Subcutaneous abdominal adipose tissue (tissue), 5 donors: ENCODE results near the gene STON2.
"Not testable (repeated sequence)": the region's sequence is repeated elsewhere in the genome, so short reads cannot be mapped to it uniquely, and the experiment has no call there.

Experiments used
- H3K27ac ChIP-seq: one replicate; pipeline ENCODE4 v1.7.0; 2013; ENCODE audit warnings: low read depth, mild to moderate bottlenecking, inconsistent platforms, low read length, moderate library complexity
- H3K27me3 ChIP-seq, 5 donors: one replicate each; pipeline ENCODE4 v1.7.0; 2013; ENCODE audit warnings: low read length in 5 of 5, inconsistent platforms in 1 of 5; ENCODE audit not compliant: control insufficient read depth in 5 of 5, insufficient read depth in 4 of 5
- H3K36me3 ChIP-seq, 5 donors: one replicate each; pipeline ENCODE4 v1.7.0; 2013; ENCODE audit warnings: low read length in 5 of 5; ENCODE audit not compliant: control insufficient read depth in 5 of 5, insufficient read depth in 5 of 5
- H3K4me1 ChIP-seq, 5 donors: one replicate each; pipeline ENCODE4 v1.7.0; 2013; ENCODE audit warnings: low read length in 5 of 5, mild to moderate bottlenecking in 3 of 5, moderate library complexity in 1 of 5; ENCODE audit not compliant: control insufficient read depth in 5 of 5, insufficient read depth in 5 of 5
- H3K4me3 ChIP-seq, 5 donors: one replicate each; pipeline ENCODE4 v1.7.0; 2013; ENCODE audit warnings: low read length in 5 of 5, low read depth in 1 of 5
- H3K9ac ChIP-seq, 5 donors: one replicate each; pipeline ENCODE4 v1.7.0; 2013; ENCODE audit warnings: low read length in 5 of 5, mild to moderate bottlenecking in 4 of 5, moderate library complexity in 3 of 5
- H3K9me3 ChIP-seq, 5 donors: one replicate each; pipeline ENCODE4 v1.7.0; 2013; ENCODE audit warnings: low read length in 5 of 5; ENCODE audit not compliant: control insufficient read depth in 5 of 5
- donor health status: healthy.
- donor health status: healthy.
- donor health status: healthy.
- donor health status: healthy.
- donor health status: healthy.

The STON2 gene

GRCh38 chr14:81388336-81388735 lies 11.8 kb downstream of the STON2 start:
- Histone ChIP-seq H3K36me3 (no peaks in the 10 kb centered on the region), H3K4me1 (peaks cover 0 to 13% (median 0%) of the 10 kb centered on the region in 5 donors), H3K27me3 (no peaks in the 10 kb centered on the region), H3K9me3 (peaks cover 0 to 6% (median 0%) of the 10 kb centered on the region in 5 donors), H3K4me3 (no peak overlapping the region), H3K9ac (no peak overlapping the region), H3K27ac (no peak overlapping the region)

DNA sequence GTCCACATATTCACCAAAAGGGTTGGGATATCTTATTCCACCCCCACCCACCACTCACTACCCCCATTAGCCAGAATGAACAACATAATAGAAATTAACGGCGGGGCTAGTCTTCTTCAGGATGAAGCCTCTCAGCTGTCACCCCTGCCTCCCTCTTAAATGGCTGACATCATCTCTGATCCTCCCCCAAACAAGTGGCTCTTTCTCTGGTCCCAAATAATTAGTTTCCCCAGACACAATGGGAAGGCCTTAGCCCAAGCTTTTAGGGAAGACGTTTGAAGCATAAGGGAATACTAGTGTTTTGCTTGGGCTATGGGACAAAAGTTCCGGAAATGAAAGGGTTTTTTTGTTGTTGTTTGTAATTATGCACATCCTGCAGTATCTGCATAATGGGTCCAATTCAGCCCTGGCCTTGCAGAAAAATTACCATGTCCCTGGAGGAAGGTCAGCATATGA lies 13.8 kb downstream of the STON2 start:
- H3K4me1 ChIP-seq = peaks cover 0 to 14% (median 0%) of the 10 kb centered on the region in 5 donors
- H3K36me3 ChIP-seq = no peaks in the 10 kb centered on the region
- H3K27ac ChIP-seq = no peak overlapping the region
- no peak overlapping the region for H3K9ac ChIP-seq
- H3K4me3 ChIP-seq = no peak overlapping the region
- H3K9me3 ChIP-seq = peaks cover 0 to 6% (median 0%) of the 10 kb centered on the region in 5 donors
- H3K27me3 ChIP-seq = no peaks in the 10 kb centered on the region

- Histone ChIP-seq H3K4me1 (peaks cover 0 to 15% (median 0%) of the 10 kb centered on the region in 5 donors), H3K36me3 (no peaks in the 10 kb centered on the region), H3K9me3 (peaks cover 0 to 4% (median 0%) of the 10 kb centered on the region in 5 donors), H3K27ac (no peak overlapping the region), H3K27me3 (no peaks in the 10 kb centered on the region), H3K4me3 (no peak overlapping the region), H3K9ac (no peak overlapping the region)
Measured at GRCh38 chr14:81385886-81386285, 14.2 kb downstream of the STON2 start.

GRCh38 chr14:81385419-81385818 lies 14.7 kb downstream of the STON2 start:
- no peak overlapping the region for H3K27ac ChIP-seq
- peaks cover 0 to 15% (median 0%) of the 10 kb centered on the region in 5 donors for H3K4me1 ChIP-seq
- peaks cover 0 to 2% (median 0%) of the 10 kb centered on the region in 5 donors for H3K9me3 ChIP-seq
- H3K9ac ChIP-seq = no peak overlapping the region
- no peaks in the 10 kb centered on the region for H3K36me3 ChIP-seq
- H3K4me3 ChIP-seq = no peak overlapping the region
- no peaks in the 10 kb centered on the region for H3K27me3 ChIP-seq

GRCh38 chr14:81384900-81385299 lies 15.2 kb downstream of the STON2 start:
- Histone ChIP-seq H3K4me3 (no peak overlapping the region), H3K9me3 (peaks cover 0 to 3% (median 0%) of the 10 kb centered on the region in 5 donors), H3K27ac (no peak overlapping the region), H3K4me1 (peaks cover 0 to 15% (median 0%) of the 10 kb centered on the region in 5 donors), H3K27me3 (no peaks in the 10 kb centered on the region), H3K9ac (no peak overlapping the region), H3K36me3 (no peaks in the 10 kb centered on the region)

GRCh38 chr14:81382517-81383225 lies 17.5 kb downstream of the STON2 start:
- no peak overlapping the region for H3K27ac ChIP-seq
- no peak overlapping the region for H3K9ac ChIP-seq
- H3K9me3 ChIP-seq = peaks cover 0 to 3% (median 0%) of the 10 kb centered on the region in 5 donors
- no peaks in the 10 kb centered on the region for H3K27me3 ChIP-seq
- H3K4me3 ChIP-seq = no peak overlapping the region
- H3K36me3 ChIP-seq = no peaks in the 10 kb centered on the region
- H3K4me1 ChIP-seq = peaks cover 0 to 7% (median 0%) of the 10 kb centered on the region in 5 donors

GRCh38 chr14:81380009-81380408 lies 20.1 kb downstream of the STON2 start:
- H3K9me3 ChIP-seq, H3K4me1 ChIP-seq, H3K27me3 ChIP-seq, H3K4me3 ChIP-seq, H3K36me3 ChIP-seq, H3K27ac ChIP-seq, H3K9ac ChIP-seq: not testable (repeated sequence)

- H3K36me3 ChIP-seq = peaks cover 0 to 16% (median 4%) of the 10 kb centered on the region in 5 donors
- no peak overlapping the region for H3K27ac ChIP-seq
- no peaks in the 10 kb centered on the region for H3K9me3 ChIP-seq
Measured at GRCh38 chr14:81371802-81372201, 28.3 kb downstream of the STON2 start.

GRCh38 chr14:81367563-81367962 lies 32.6 kb downstream of the STON2 start:
- H3K27ac ChIP-seq = no peak overlapping the region
- H3K36me3 ChIP-seq = peaks cover 0 to 16% (median 4%) of the 10 kb centered on the region in 5 donors
- peaks cover 0 to 9% (median 0%) of the 10 kb centered on the region in 5 donors for H3K4me1 ChIP-seq
- H3K9ac ChIP-seq = no peak overlapping the region
- H3K27me3 ChIP-seq = no peaks in the 10 kb centered on the region
- H3K4me3 ChIP-seq = no peak overlapping the region
- H3K9me3 ChIP-seq = no peaks in the 10 kb centered on the region

More at GRCh38 chr14:81371802-81372201, 28.3 kb downstream of the STON2 start:
- H3K4me1 ChIP-seq = no peaks in the 10 kb centered on the region
- no peaks in the 10 kb centered on the region for H3K27me3 ChIP-seq
- H3K4me3 ChIP-seq = no peak overlapping the region
- no peak overlapping the region for H3K9ac ChIP-seq

- no peak overlapping the region for H3K27ac ChIP-seq
Measured at GRCh38 chr14:81366884-81367283, 33.2 kb downstream of the STON2 start.

More at GRCh38 chr14:81366884-81367283, 33.2 kb downstream of the STON2 start:
- H3K9me3 ChIP-seq = no peaks in the 10 kb centered on the region
- peaks cover 0 to 16% (median 4%) of the 10 kb centered on the region in 5 donors for H3K36me3 ChIP-seq
- H3K9ac ChIP-seq = no peak overlapping the region
- H3K27me3 ChIP-seq = no peaks in the 10 kb centered on the region
- peaks cover 0 to 9% (median 0%) of the 10 kb centered on the region in 5 donors for H3K4me1 ChIP-seq
- no peak overlapping the region for H3K4me3 ChIP-seq
